Liver (tissue), 3 donors: ENCODE data around the gene WASF2.

ENCODE experiments used
- CTCF ChIP-seq: fragments of 150-350 bp; IDR thresholded peaks from 2 replicates; pipeline ENCODE4 v1.5.1; 2017; ENCODE audit warnings: improper control_type of control experiment, low read depth, low read length; ENCODE audit not compliant: missing input control
- GABPA ChIP-seq, 2 donors: IDR thresholded peaks in 1 of 2; conservative IDR thresholded peaks in 1 of 2; 2 replicates each; pipeline ENCODE4 v1.6.1; 2016; ENCODE audit warnings: antibody characterized with exemption in 2 of 2, mild to moderate bottlenecking in 1 of 2, moderate library complexity in 1 of 2
- MAX ChIP-seq: IDR thresholded peaks from 2 replicates; pipeline ENCODE4 v1.6.1; 2016; ENCODE audit warnings: antibody characterized with exemption
- RAD21 ChIP-seq, 2 donors: IDR thresholded peaks; 2 replicates each; pipeline ENCODE4 v1.6.1; 2016; ENCODE audit warnings: antibody characterized with exemption in 2 of 2, mild to moderate bottlenecking in 2 of 2
- REST ChIP-seq: IDR thresholded peaks from 2 replicates; pipeline ENCODE4 v1.6.1; 2016; ENCODE audit warnings: antibody characterized with exemption, mild to moderate bottlenecking
- RXRA ChIP-seq, 2 donors: IDR thresholded peaks; 2 replicates each; pipeline ENCODE4 v1.6.1; 2017 to 2018; ENCODE audit warnings: antibody characterized with exemption in 2 of 2, mild to moderate bottlenecking in 1 of 2
- SP1 ChIP-seq: IDR thresholded peaks from 2 replicates; pipeline ENCODE4 v1.6.1; 2018; ENCODE audit warnings: antibody characterized with exemption, mild to moderate bottlenecking
- TAF1 ChIP-seq: conservative IDR thresholded peaks from 2 replicates; pipeline ENCODE4 v1.6.1; 2016; ENCODE audit warnings: antibody characterized with exemption, mild to moderate bottlenecking
- YY1 ChIP-seq: IDR thresholded peaks from 2 replicates; pipeline ENCODE4 v1.6.1; 2016; ENCODE audit warnings: antibody characterized with exemption, mild to moderate bottlenecking
- donor health status: healthy.
- donor health status: healthy.

- TF ChIP-seq CTCF (no peak), YY1 (no peak), RAD21 (IDR thresholded peaks at IDR 0.05) (no peak), REST (no peak), SP1 (no peak), TAF1 (no peak), GABPA (IDR thresholded peaks at IDR 0.05 in 1 of 2, conservative IDR thresholded peaks at IDR 0.05 in 1 of 2) (no peak), RXRA (IDR thresholded peaks at IDR 0.05) (no peak), MAX (no peak)
Observed at GRCh38 chr1:27377760-27378495, 112.0 kb downstream of the WASF2 start.
